Measurements from ENCODE around the gene JPT1.
"Not testable (repeated sequence)": the region's sequence is repeated elsewhere in the genome, so short reads cannot be mapped to it uniquely, and the experiment has no call there.

JPT1 gene

GRCh38 chr17:75154195-75155106 is at the start of gene JPT1:
Gene JPT1 (minus strand): TSS chr17:75154512. CDS start chr17:75154397, 115 bp downstream.
- peak; percentile 99 for DNase-seq (ENCODE audit: low spot score)

DNA sequence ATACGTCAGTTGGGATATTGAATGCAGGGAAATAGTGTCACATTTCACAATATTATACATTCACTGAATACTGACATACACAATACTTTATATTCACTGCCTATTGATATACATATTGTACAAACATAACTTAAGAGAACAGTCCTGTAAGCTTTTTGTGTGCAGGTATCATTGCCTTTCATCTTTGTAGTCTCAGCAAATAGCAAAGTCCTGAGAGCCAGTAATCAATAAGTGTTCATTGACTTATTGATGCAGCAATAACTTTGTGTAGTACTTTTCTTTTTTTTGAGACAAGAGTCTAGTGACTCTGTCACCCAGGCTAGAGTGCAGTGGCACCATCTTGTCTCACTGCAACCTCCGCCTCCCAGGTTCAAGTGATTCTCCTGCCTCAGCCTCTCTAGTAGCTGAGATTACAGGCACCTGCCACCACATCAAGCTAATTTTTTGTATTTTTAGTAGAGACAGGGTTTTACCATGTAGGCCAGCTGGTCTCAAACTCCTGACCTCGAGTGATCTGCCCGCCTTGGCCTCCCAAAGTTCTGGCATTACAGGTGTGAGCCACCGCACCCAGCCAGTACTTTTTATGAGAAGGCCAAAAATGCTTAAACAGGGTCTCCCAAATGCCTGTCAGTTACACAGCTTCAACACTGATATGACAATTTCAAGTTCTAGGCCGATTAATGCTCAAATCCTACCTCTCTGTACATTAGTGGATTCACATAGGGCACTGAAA is 45.7 kb upstream of the JPT1 start:
- DNase-seq (ENCODE audit: low spot score), result no peak

DNA sequence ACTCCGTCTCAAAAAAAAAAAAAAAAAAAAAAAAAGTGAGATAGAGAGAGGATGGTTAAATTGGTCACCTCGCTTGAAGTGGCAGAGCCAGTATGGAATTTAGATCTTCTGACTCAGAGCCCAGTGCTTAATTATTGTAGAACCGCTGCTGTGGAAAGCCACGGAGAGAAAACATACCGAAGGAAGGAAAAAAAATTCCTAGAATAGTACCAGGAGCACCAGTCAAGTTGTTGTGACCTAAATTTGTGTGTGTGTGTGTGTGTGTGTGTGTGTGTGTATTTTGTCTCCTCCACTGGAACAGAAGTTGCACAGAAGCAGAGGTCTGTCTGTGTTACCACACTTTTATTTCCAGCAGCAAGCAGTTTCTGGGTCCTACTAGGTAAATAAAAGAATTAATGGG is 40.6 kb upstream of the JPT1 start:
- DNase-seq (ENCODE audit: low spot score), result no peak

GRCh38 chr17:75191584-75191983 is 37.3 kb upstream of the JPT1 start:
- no peak for DNase-seq (ENCODE audit: low spot score)

- DNase-seq (ENCODE audit: low spot score), result no peak
Observed at GRCh38 chr17:75188614-75189013, 34.3 kb upstream of the JPT1 start.

DNA sequence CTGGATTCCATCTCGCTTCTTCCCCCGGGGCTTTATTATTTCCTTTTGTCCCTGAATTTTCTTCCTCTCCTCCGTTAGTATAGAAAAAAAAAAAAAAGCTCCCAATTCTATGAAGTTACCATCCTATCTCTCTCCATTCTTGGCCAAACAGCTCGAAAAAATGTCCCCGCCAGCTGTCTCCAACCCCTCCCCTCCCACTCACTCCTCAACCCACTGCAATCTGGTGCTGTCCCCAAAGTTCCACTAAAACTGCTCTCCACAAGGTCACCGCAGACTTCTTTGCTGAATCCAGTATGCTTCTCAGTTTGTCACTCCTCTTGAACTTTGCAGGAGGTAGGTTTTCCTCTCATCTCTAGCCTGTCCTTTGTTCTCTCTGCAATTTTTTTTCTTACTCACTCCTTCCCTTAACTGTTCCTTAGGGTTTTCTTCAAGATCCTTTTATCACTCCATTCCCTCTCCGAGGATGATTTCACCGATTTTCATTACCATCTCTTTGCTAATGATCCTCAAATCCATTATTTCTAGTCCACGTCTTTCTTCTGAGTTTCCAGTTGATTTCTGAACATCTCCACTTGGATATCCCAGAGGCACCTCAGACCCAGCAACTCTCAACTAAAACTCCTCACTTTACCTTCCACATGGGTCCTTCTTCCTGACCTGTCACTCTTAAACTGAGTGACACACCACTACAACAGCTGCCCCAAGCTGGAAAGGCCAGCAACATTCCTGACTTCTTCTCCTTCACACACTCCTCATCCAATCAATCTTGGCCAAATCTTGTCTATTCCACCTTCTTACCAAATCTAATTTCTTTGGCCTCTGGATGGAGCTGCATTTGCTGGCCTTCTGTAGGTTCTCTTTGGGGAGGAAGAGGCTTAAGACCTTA is 29.9 kb upstream of the JPT1 start:
- DNase-seq (ENCODE audit: low spot score), result no peak

DNA sequence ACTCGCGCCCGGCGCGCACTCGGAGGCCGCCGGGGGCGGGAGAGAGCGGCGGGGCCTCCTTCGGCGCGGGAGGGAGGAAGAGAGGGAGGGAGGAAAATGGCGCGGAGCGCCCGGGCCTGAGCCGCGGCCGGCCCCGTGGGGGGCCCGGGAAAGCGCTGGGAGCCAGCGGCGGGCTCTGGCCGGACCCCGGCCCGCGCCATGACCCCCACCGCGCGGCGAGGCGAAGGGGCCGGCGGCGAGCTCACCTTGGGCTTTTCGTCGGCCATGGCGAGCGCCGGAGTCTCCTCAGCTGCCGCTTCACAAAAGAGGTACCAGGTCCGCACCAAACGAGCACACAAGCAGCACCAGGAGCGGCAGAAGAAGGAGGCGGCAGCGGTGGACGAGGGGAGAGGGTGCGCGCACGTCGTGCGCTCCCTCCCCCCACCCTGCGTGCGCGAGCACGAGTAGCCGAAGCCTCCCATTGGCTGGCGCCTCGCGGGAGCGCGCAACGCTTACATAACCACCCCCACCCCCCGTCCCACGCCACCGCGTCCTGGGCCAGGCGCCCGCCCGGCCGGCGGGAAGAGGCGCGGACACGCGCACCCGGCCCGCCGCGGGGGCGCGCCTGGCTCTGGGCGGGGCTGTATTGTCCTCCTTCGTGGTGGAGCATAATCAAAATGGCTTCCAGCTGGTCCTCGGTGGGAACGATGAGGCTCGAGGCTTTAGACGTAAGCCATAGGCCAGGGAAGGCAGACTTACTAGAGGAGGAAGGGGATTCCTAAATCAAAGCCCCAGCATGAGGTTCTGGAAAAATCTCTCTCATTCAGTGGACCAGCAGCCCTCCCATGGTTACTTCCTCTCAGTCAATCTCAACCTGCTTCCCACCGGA is 28.5 kb upstream of the JPT1 start, which contains the start of gene SUMO2:
Gene SUMO2 (minus strand): TSS at position 391 of the 868 bp plus-strand sequence. CDS start 125 bp downstream, at position 266.
- DNase-seq (ENCODE audit: low spot score), result peak; percentile 96

DNA sequence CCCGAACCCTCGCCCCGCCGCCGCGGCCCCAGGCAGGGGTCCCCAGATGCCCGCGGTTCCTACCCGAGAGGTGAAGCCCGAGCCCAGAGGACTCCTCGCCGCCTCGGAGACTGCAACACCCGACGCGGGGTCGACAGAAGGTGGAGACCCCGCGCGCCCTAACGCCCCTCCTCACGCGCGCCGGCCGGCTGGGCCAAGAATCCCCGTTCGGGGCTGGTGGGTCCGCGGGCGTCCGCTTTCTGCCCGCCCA is 27.9 kb upstream of the JPT1 start:
- no peak for DNase-seq (ENCODE audit: low spot score)

DNA sequence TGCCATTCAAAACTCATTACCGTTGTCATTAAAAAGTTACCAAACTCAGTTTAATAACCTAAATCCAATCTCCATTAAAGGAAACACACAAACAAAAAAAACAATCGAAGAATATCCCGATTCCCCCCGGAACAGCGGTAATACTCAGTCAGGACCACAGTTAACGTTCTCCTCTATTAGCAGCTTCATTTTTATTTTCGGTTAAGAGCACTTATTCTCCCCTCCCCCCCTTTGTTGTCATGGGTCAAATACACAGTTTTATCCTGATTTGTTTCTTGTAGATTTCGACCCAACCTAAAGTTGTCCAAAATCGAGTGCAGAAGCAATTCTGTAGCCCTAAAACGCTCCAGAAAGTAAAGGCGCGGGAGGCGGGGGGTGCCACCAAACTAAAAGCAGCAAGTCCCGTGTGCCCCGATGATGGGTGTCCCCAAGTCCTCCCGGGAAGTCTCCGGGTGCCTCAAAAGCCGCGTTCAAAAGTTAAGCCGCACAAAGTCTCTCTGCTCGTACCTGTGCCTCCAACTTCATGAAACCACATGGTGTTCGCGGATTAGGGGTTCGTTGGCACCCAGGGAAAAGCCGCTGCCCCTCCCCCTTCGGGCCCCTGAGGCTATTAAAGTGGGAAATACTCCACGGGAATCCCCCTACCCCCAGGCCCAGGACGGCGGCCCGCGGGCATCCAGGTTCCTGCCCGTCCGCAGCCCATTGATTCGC is 27.5 kb upstream of the JPT1 start:
- peak; percentile 22 for DNase-seq (ENCODE audit: low spot score)

DNA sequence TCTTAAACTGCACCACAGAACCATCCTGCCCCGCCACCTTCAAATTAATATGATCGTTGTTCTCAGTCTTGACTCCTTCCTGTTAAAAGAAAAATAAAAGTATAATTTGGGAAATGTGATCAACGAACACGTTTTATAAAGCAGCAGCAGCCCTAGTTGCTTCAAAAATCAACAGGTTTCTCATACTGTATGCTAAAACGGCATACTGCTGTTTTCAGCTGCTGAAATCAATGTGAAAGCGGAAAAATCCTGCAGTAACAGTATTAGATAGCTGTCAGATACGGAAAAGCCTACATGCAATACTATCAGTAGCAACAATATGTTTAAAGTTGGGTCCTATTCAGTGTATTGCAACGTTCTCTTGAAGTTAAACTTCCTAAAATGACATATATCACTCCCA is 26.8 kb upstream of the JPT1 start:
- DNase-seq (ENCODE audit: low spot score), result no peak

DNA sequence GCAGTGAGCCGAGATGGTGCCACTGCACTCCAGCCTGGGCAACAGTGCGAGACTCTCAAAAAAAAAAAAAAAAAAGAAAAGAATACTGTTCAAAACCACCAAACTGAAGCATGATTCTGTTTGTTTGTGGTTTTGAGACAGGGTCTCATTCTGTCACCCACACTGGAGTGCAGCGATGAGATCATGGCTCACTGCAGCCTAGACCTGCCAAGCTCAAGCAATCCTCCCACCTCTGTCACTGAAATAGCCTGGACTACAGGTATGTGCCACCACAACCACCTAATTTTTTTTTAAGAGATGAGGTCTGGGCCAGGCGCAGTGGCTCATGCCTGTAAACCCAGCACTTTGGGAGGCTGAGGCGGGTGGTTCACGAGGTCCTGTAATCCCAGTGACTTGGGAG is 24.1 kb upstream of the JPT1 start:
- DNase-seq (ENCODE audit: low spot score), result no peak

- no peak for DNase-seq (ENCODE audit: low spot score)
Observed at GRCh38 chr17:75176625-75177024, 22.3 kb upstream of the JPT1 start.

DNA sequence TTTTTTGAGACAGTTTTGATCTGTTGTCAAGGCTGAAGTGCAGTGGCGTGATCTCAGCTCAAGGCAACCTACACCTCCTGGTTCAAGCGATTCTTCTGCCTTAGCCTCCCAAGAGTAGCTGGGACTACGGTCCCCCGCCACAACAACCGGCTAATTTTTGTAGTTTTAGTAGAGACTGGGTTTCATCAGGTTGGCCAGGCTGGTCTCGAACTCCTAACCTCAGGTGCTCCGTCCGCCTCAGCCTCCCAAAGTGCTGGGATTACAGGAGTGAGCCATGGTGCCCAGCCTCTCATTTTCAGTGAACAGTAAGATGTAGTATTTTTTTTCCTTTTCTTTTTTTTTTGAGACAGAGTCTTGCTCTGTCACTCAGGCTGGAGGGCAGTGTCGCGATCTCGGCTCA is 20.7 kb upstream of the JPT1 start:
- no peak for DNase-seq (ENCODE audit: low spot score)

DNA sequence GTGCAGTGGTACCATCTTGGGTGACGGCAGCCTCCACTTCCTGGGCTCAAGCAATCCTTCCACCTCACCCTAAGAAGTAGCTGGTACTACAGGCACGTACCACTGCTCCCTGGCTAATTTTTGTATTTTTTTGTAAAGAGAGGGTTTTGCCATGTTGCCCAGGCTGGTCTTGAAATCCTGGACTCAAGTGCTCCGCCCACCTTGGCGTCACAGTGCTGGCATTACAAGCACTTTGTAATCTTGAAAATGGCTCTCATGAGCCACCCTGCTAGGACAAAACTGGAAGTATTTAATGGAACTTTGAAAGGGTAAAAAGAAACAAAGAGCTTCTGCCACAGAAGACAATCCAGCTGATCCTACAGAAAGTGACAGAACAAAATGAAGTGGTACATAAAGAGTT is 19.2 kb upstream of the JPT1 start:
- no peak for DNase-seq (ENCODE audit: low spot score)

DNA sequence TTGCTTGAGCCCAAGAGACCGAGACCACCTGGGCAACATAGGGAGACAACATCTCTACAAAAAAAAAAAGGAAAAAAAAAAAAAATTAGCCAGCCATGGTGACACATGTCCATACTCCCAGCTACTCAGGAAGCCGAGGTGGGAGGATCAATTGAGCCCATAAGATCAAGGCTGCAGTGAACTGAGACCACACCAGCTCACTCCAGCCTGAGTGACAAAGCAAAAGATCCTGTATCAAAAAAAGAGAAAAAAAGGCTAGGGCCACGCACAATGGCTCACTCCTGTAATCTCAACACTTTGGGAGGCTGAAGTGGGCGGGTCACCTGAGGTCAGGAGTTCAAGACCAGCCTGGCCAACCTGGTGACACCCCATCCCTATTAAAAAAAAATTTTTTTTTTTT is 14.7 kb upstream of the JPT1 start:
- no peak for DNase-seq (ENCODE audit: low spot score)

- DNase-seq (ENCODE audit: low spot score), result not testable (repeated sequence)
Observed at GRCh38 chr17:75164606-75165005, 10.3 kb upstream of the JPT1 start.

DNA sequence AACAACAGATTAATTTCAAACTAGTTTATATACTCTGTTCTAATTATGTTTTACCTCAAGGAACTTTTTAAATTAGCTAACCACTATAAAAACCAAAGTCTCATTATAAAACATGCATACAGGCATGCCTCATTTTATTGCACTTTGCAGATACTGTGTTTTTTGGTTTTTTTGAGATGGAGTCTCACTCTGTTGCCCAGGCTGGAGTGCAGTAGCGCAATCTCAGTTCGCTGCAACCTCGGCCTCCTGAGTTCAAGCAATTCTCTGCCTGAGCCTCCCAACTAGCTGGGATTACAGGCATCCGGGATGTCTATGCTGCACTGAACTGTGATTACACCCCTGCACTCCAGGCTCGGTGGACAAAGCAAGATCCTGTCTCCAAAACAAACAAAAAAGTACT is 8.8 kb upstream of the JPT1 start:
- DNase-seq (ENCODE audit: low spot score), result no peak

DNA sequence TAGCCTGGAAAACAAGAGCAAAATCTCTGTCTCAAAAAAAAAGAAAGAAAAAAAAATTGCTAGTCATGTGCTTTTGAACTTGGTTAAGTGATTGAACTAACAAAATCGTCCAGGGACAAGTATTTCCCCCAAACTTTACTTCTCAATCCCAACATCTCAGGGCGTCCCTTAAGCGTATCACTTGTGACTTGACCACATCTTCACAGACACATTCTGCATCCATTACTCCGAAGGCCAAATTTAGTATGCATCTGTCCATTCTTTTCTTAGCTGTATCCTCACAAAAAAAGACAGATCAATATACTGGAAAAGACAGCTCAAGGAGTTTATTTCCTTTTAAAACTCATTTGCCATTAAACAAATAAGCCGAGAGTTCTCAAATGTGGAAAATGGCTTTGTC is 5.9 kb upstream of the JPT1 start:
- DNase-seq (ENCODE audit: low spot score), result no peak

- DNase-seq (ENCODE audit: low spot score), result no peak
Observed at GRCh38 chr17:75159196-75160031, 5.1 kb upstream of the JPT1 start.

DNA sequence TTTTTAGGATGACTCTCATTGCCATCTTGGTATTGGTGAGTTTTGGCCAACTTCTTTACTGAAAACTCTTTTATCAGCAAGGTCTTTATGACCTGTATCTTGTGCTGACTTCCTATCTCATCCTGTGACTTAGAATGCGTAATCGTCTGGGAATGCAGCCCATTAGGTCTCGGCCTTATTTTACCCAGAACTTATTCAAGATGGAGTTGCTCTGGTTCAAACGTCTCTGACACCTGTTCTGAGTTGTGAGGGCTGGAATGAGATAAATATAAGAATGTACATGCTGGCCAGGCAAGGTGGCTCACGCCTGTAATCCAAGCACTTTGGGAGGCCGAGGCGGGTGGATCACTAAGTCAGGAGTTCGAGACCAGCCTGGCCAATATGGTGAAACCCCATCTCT is 4.2 kb upstream of the JPT1 start:
- DNase-seq (ENCODE audit: low spot score), result not testable (repeated sequence)

Measured in CD4-positive, alpha-beta T cell treated with Interleukin-15 for 4 hours (primary cell).